ENCODE measurements around the gene RP9. TPM values are rescaled to one million over a fixed set of nuclear protein-coding genes. Genes with fewer than 3 reads are reported as not detected.

The RP9 gene
- total RNA-seq, 2 donors from 2014 or later = 9.5 to 9.9 TPM

Other genes starting within 250 kb of the RP9 start
- gene KBTBD2, start 217.6 kb downstream of the RP9 start, total RNA-seq = 10 to 100 TPM; 22.2 to 25.7 TPM
- gene FKBP9, start 152.0 kb downstream of the RP9 start, total RNA-seq = 100 to 1,000 TPM in 1 of 2 donors, 10 to 100 TPM in 1; 89.5 to 136 TPM
- gene NT5C3A, start 46.6 kb downstream of the RP9 start, total RNA-seq = 10 to 100 TPM; 85.0 to 98.5 TPM
- 10 to 100 TPM in 1 of 2 donors, 1 to 10 TPM in 1; 7.9 to 11.0 TPM for gene BBS9, start 20.2 kb upstream of the RP9 start, total RNA-seq